Measurements from ENCODE around the gene GPR151. TPM values are rescaled to one million over a fixed set of nuclear protein-coding genes. Genes with fewer than 3 reads are reported as not detected.

Gene GPR151
- total and polyA plus RNA-seq, 2 of the 8 experiments (the other 6 are each of a cell fraction or from before 2014, with no cell fraction given), result 0.03 TPM; not detected in 1

Small RNA genes lying within 50 kb of the gene (small RNA-seq; reads per million reads assigned to genes)
- gene RF02271 (ENCODE audit: insufficient read depth), result not detected

Other genes with a start within 250 kb of the GPR151 start
- gene POU4F3, start 177.4 kb downstream of the GPR151 start, total RNA-seq (2021; fragmentation: NEBNext Ultra II Directional; extraction: Animal tissue kit (Norgen Biotek cat#: 25700)), result 0.11 TPM in 1 of 2 replicates, not detected in the other
- 0.09 and 0.22 TPM in 2 replicates for gene POU4F3, start 177.4 kb downstream of the GPR151 start, polyA plus RNA-seq (2011; rRNA removed)
- gene TCERG1, start 68.9 kb downstream of the GPR151 start, total RNA-seq (2021; fragmentation: NEBNext Ultra II Directional; extraction: Animal tissue kit (Norgen Biotek cat#: 25700)), result 105 TPM in 2 replicates
- 122 and 125 TPM in 2 replicates for gene TCERG1, start 68.9 kb downstream of the GPR151 start, polyA plus RNA-seq (2011; rRNA removed)